IMR-90 (cell line): ENCODE results near the gene RBP4. TPM values are rescaled to one million over a fixed set of nuclear protein-coding genes. Genes with fewer than 3 reads are reported as not detected.

Experiments used
- ATAC-seq: fragments of 200-7000 bp; cut with Tn5 transposase; 2 replicates; pipeline ENCODE4 v1.9.1; 2020; ENCODE audit warnings: low read depth, mild to moderate bottlenecking, moderate library complexity
- BruUV-seq: library from RNA; stranded (reverse); fragments of 400-500 nt; replicated peaks from 2 replicates; lab custom pipeline; 2021; lab: Mats Ljungman, UMichigan
- CTCF ChIA-PET: fragments of 300-600 bp; formaldehyde crosslinking; extraction: SDS; loops from one replicate; lab custom pipeline; 2021; ENCODE audit warnings: antibody characterized with exemption; lab: Yijun Ruan, JAX
- POLR2A ChIA-PET: fragments of 300-600 bp; sonication (Branson Sonifier 250); formaldehyde crosslinking; loops from one replicate; lab custom pipeline; 2022; ENCODE audit warnings: antibody characterized with exemption; ENCODE audit not compliant: unreplicated experiment; lab: Charles Lee
- DNase-seq: peaks from one replicate; pipeline ENCODE4 v3.0.0; 2013
- H2AFZ ChIP-seq: replicated peaks from 2 replicates; pipeline ENCODE3; 2013; ENCODE audit warnings: low read length, mild to moderate bottlenecking; ENCODE audit not compliant: poor library complexity
- H2AK5ac ChIP-seq: 2 replicates; pipeline ENCODE4 v1.6.1; 2013; ENCODE audit warnings: low read depth, low read length, inconsistent platforms
- H2AK9ac ChIP-seq: replicated peaks from 2 replicates; pipeline ENCODE3; 2013; ENCODE audit warnings: mild to moderate bottlenecking, low read depth, low read length, moderate library complexity; ENCODE audit not compliant: poor library complexity
- H2BK120ac ChIP-seq: 2 replicates; pipeline ENCODE4 v1.6.1; 2013; ENCODE audit warnings: low read depth, low read length, inconsistent platforms
- H2BK15ac ChIP-seq: 3 replicates; pipeline ENCODE4 v1.6.1; 2013; ENCODE audit warnings: low read depth, low read length, inconsistent platforms
- H2BK20ac ChIP-seq: 2 replicates; pipeline ENCODE4 v1.6.1; 2013; ENCODE audit warnings: low read depth, mild to moderate bottlenecking, inconsistent platforms, low read length, moderate library complexity
- H2BK5ac ChIP-seq: 2 replicates; pipeline ENCODE4 v1.6.1; 2013; ENCODE audit warnings: mild to moderate bottlenecking, low read depth, low read length, inconsistent platforms; ENCODE audit not compliant: poor library complexity, severe bottlenecking
- H3K14ac ChIP-seq: replicated peaks from 2 replicates; pipeline ENCODE4 v1.6.1; 2013; ENCODE audit warnings: low read depth, low read length, inconsistent platforms
- H3K18ac ChIP-seq: 2 replicates; pipeline ENCODE4 v1.6.1; 2013; ENCODE audit warnings: low read depth, low read length, control low read depth
- H3K23ac ChIP-seq: 2 replicates; pipeline ENCODE4 v1.6.1; 2013; ENCODE audit warnings: low read depth, low read length, inconsistent platforms
- H3K27ac ChIP-seq: 2 replicates; pipeline ENCODE4 v1.5.1; 2013; ENCODE audit warnings: mild to moderate bottlenecking, control low read depth, low read length; ENCODE audit not compliant: insufficient read depth
- H3K27me3 ChIP-seq: 2 replicates; pipeline ENCODE4 v1.6.1; 2013; ENCODE audit warnings: low read length; ENCODE audit not compliant: control insufficient read depth, insufficient read depth
- H3K36me3 ChIP-seq: 2 replicates; pipeline ENCODE4 v1.6.1; 2013; ENCODE audit warnings: low read length, mixed read lengths; ENCODE audit not compliant: control insufficient read depth, insufficient read depth
- H3K4ac ChIP-seq: 2 replicates; pipeline ENCODE4 v1.6.1; 2013; ENCODE audit warnings: low read depth, low read length, inconsistent platforms
- H3K4me1 ChIP-seq: 2 replicates; pipeline ENCODE4 v1.6.1; 2013; ENCODE audit warnings: low read length, mixed read lengths; ENCODE audit not compliant: control insufficient read depth, insufficient read depth
- H3K4me2 ChIP-seq: 2 replicates; pipeline ENCODE4 v1.6.1; 2013; ENCODE audit warnings: low read depth, mild to moderate bottlenecking, control low read depth, low read length, moderate library complexity
- H3K4me3 ChIP-seq: 2 replicates; pipeline ENCODE4 v1.5.1; 2013; ENCODE audit warnings: low read depth, mild to moderate bottlenecking, control low read depth, low read length, moderate library complexity; ENCODE audit not compliant: insufficient read depth
- H3K56ac ChIP-seq: 2 replicates; pipeline ENCODE4 v1.6.1; 2013; ENCODE audit warnings: low read length, inconsistent platforms; ENCODE audit not compliant: insufficient read depth; ENCODE audit errors: extremely low read depth
- H3K79me1 ChIP-seq, 2 experiments: 2 replicates each; pipeline ENCODE4 v1.6.1; 2013; ENCODE audit warnings: low read length in 2 of 2, inconsistent platforms in 1 of 2, low read depth in 1 of 2
- H3K9ac ChIP-seq: 2 replicates; pipeline ENCODE4 v1.6.1; 2013; ENCODE audit warnings: low read depth, low read length, control low read depth
- H3K9me1 ChIP-seq: 2 replicates; pipeline ENCODE4 v1.6.1; 2013; ENCODE audit warnings: low read length, inconsistent platforms; ENCODE audit not compliant: insufficient read depth
- H3K9me3 ChIP-seq: 2 replicates; pipeline ENCODE4 v1.6.1; 2013; ENCODE audit warnings: low read length; ENCODE audit not compliant: control insufficient read depth, insufficient read depth
- H4K20me1 ChIP-seq: 2 replicates; pipeline ENCODE4 v1.6.1; 2013; ENCODE audit warnings: low read length, inconsistent platforms; ENCODE audit not compliant: insufficient read depth
- H4K5ac ChIP-seq: 2 replicates; pipeline ENCODE4 v1.6.1; 2013; ENCODE audit warnings: mild to moderate bottlenecking, low read depth, low read length, control low read depth
- H4K8ac ChIP-seq, 2 experiments: 2 replicates each; pipeline ENCODE4 v1.6.1; 2013; ENCODE audit warnings: low read depth in 2 of 2, low read length in 2 of 2, control low read depth in 1 of 2, inconsistent platforms in 1 of 2
- H4K91ac ChIP-seq: 2 replicates; pipeline ENCODE4 v1.6.1; 2013; ENCODE audit warnings: low read depth, low read length, inconsistent platforms; ENCODE audit not compliant: insufficient read depth
- BHLHE40 ChIP-seq: fragments of 150-350 bp; IDR thresholded peaks from 2 replicates; pipeline ENCODE4 v1.6.1; 2016; ENCODE audit warnings: mild to moderate bottlenecking, low read depth, low read length
- CEBPB ChIP-seq: IDR thresholded peaks from 2 replicates; pipeline ENCODE4 v1.6.1; 2012; ENCODE audit warnings: low read depth, low read length, improper control_type of control experiment
- CHD1 ChIP-seq: IDR thresholded peaks from 2 replicates; pipeline ENCODE4 v1.6.1; 2012; ENCODE audit warnings: low read depth, low read length, improper control_type of control experiment
- ELK1 ChIP-seq: fragments of 150-350 bp; IDR thresholded peaks from 2 replicates; pipeline ENCODE4 v1.6.1; 2016; ENCODE audit warnings: low read depth, mild to moderate bottlenecking, low read length, moderate library complexity, borderline replicate concordance
- FOS ChIP-seq: fragments of 150-350 bp; IDR thresholded peaks from 2 replicates; pipeline ENCODE4 v1.6.1; 2016; ENCODE audit warnings: low read depth, low read length
- MAFK ChIP-seq: IDR thresholded peaks from 2 replicates; pipeline ENCODE4 v1.6.1; 2012; ENCODE audit warnings: low read depth, low read length, improper control_type of control experiment
- MAZ ChIP-seq: IDR thresholded peaks from 2 replicates; pipeline ENCODE4 v1.6.1; 2012; ENCODE audit warnings: low read depth, mild to moderate bottlenecking, low read length, improper control_type of control experiment, moderate library complexity, borderline replicate concordance
- MXI1 ChIP-seq: IDR thresholded peaks from 2 replicates; pipeline ENCODE4 v1.6.1; 2012; ENCODE audit warnings: low read depth, mild to moderate bottlenecking, low read length, moderate library complexity, borderline replicate concordance
- NFE2L2 ChIP-seq: fragments of 150-350 bp; IDR thresholded peaks from 2 replicates; pipeline ENCODE4 v1.6.1; 2016; ENCODE audit warnings: low read depth, mild to moderate bottlenecking, low read length
- POLR2A ChIP-seq: IDR thresholded peaks from 2 replicates; pipeline ENCODE4 v1.6.1; 2012; ENCODE audit warnings: mild to moderate bottlenecking, low read depth, low read length
- RAD21 ChIP-seq: IDR thresholded peaks from 2 replicates; pipeline ENCODE4 v1.6.1; 2012; ENCODE audit warnings: low read length, improper control_type of control experiment
- RCOR1 ChIP-seq: IDR thresholded peaks from 2 replicates; pipeline ENCODE4 v1.6.1; 2012; ENCODE audit warnings: mild to moderate bottlenecking, low read length, improper control_type of control experiment; ENCODE audit not compliant: insufficient replicate concordance
- RFX5 ChIP-seq: IDR thresholded peaks from 2 replicates; pipeline ENCODE4 v1.8.0; 2012; ENCODE audit warnings: low read depth, mild to moderate bottlenecking, low read length, moderate library complexity
- SMC3 ChIP-seq: fragments of 150-350 bp; IDR thresholded peaks from 2 replicates; pipeline ENCODE4 v1.6.1; 2016; ENCODE audit warnings: low read depth, mild to moderate bottlenecking, antibody characterized with exemption, low read length, moderate library complexity
- USF2 ChIP-seq: fragments of 150-350 bp; IDR thresholded peaks from 2 replicates; pipeline ENCODE4 v1.6.1; 2017; ENCODE audit warnings: mild to moderate bottlenecking, antibody characterized with exemption, low read length, low read depth
- WGBS, 2 experiments: methylation state at CpG; one replicate each; pipeline versions ENCODE4 v1.1.5 to v1.1.7; 2013; ENCODE audit warnings: missing lambda C conversion rate in 2 of 2; ENCODE audit not compliant: insufficient read length in 1 of 2; ENCODE audit errors: extremely low coverage in 2 of 2; 5-methylcytosine and 5-hydroxymethylcytosine counted together
- dilution Hi-C: fragments of 300-500 bp; cut with HindIII; formaldehyde crosslinking; loops from one replicate; pipeline ENCODE4 v1.14.3; 2018; ENCODE audit warnings: low sequenced_read_pairs; ENCODE audit not compliant: unreplicated experiment
- in situ Hi-C: fragments of 300-500 bp; cut with MboI; formaldehyde crosslinking; loops from 3 replicates; pipeline ENCODE4 v1.14.3; 2019; ENCODE audit warnings: low sequenced_read_pairs, inconsistent platforms, mixed read lengths
- intact Hi-C: fragments of 100-400 bp; cut with micrococcal nuclease; formaldehyde crosslinking; loops from 2 replicates; pipeline ENCODE4 v1.10.0; 2022
- polyA plus RNA-seq, 3 experiments: library from polyadenylated mRNA; depleted of rRNA; stranded (reverse); fragments of >200 nt; gene quantifications; 2 replicates each; pipeline ENCODE4 v1.2.3, GENCODE V29; 2012; ENCODE audit warnings: low replicate concordance in 1 of 3
- total RNA-seq: library from RNA; depleted of rRNA; stranded (reverse); fragments of >200 nt; gene quantifications from 2 replicates; pipeline ENCODE4 v1.2.3, GENCODE V29; 2012
- TF ChIP-seq, protein P1 (sequence below): conservative IDR thresholded peaks from 2 replicates; pipeline ENCODE4 v1.5.1; 2012; ENCODE audit warnings: mild to moderate bottlenecking, low read depth, low read length, improper control_type of control experiment

RBP4 gene
- total and polyA plus RNA-seq, 2 of the 4 experiments (the other 2 are of a cell fraction): not detected

DNA sequence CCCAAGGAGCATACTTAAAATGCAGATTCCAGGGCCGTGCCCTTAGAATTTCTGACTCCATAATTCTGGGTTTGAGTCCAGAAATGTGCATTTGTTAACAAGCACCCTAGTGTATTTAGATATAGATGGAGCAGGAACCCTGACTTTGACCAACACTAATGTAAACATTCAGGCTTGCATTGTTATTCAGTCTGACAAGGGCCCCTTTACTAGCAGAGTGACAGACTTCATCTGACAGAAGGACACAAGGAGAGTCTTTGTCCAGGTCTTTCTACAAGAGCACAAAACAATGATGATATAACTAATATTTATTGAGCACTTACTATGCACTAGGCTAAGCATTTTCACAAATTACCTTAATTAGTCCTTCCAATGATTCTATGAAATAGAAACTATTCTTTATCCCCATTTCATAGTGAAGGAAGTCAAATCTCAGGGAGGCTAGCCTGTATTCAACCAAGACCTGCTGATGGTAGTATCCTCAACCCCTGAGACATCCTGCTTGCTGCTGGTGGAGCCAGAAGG, 3.9 kb downstream of the RBP4 start:
- Histone ChIP-seq H2AK5ac (no peak overlapping the region), H2BK20ac (no peak overlapping the region), H3K23ac (no peak overlapping the region), H4K5ac (no peak overlapping the region), H2BK5ac (no peak overlapping the region), H4K8ac (no peak overlapping the region), H3K4ac (no peak overlapping the region), H2AFZ (no peak overlapping the region), H3K9ac (no peak overlapping the region), H3K36me3 (no peaks in the 10 kb centered on the region), H4K20me1 (no peaks in the 10 kb centered on the region), H3K56ac (no peak overlapping the region), H4K91ac (no peak overlapping the region), H2BK15ac (no peak overlapping the region), H3K9me3 (no peaks in the 10 kb centered on the region), H2AK9ac (no peak overlapping the region), H3K79me1 (no peaks in the 10 kb centered on the region), H3K18ac (no peak overlapping the region), H3K14ac (no peak overlapping the region), H3K9me1 (no peaks in the 10 kb centered on the region), H3K4me2 (no peak overlapping the region), H3K4me1 (peaks cover 1% of the 10 kb centered on the region; the same call in 1 of the 2 replicates), H2BK120ac (no peak overlapping the region), H3K27ac (no peak overlapping the region), H3K4me3 (no peak overlapping the region), H3K27me3 (peaks cover 40% of the 10 kb centered on the region)
- no peak for TF ChIP-seq ELK1
- TF ChIP-seq USF2: no peak
- no peak for TF ChIP-seq SMC3
- no peak for TF ChIP-seq MAFK
- TF ChIP-seq MAZ: no peak
- no peak for TF ChIP-seq BHLHE40
- TF ChIP-seq RAD21: no peak
- no peak for TF ChIP-seq RCOR1
- TF ChIP-seq FOS: no peak
- TF ChIP-seq RFX5: no peak
- no peak for TF ChIP-seq CEBPB
- no peak for TF ChIP-seq CHD1
- TF ChIP-seq POLR2A: no peak
- TF ChIP-seq, protein P1, sequence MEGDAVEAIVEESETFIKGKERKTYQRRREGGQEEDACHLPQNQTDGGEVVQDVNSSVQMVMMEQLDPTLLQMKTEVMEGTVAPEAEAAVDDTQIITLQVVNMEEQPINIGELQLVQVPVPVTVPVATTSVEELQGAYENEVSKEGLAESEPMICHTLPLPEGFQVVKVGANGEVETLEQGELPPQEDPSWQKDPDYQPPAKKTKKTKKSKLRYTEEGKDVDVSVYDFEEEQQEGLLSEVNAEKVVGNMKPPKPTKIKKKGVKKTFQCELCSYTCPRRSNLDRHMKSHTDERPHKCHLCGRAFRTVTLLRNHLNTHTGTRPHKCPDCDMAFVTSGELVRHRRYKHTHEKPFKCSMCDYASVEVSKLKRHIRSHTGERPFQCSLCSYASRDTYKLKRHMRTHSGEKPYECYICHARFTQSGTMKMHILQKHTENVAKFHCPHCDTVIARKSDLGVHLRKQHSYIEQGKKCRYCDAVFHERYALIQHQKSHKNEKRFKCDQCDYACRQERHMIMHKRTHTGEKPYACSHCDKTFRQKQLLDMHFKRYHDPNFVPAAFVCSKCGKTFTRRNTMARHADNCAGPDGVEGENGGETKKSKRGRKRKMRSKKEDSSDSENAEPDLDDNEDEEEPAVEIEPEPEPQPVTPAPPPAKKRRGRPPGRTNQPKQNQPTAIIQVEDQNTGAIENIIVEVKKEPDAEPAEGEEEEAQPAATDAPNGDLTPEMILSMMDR: no peak
- TF ChIP-seq MXI1: no peak
- no peak for TF ChIP-seq NFE2L2
- DNase-seq (no peak), ATAC-seq (no peak)
- in situ Hi-C loops (no loop called here), dilution Hi-C loops (no loop called here), intact Hi-C loops (no loop called here)
- ChIA-PET CTCF (no interaction called here), POLR2A (no interaction called here)
- BruUV-seq: no TSS peak
- no CpG with 5 or more reads among the region's 1 CpG for WGBS, 2 experiments
